ENCODE measurements around the gene KLHL12. TPM values are rescaled to one million over a fixed set of nuclear protein-coding genes. Genes with fewer than 3 reads are reported as not detected.

KLHL12 gene
- polyA plus RNA-seq, 1 experiment = 22.7 TPM

Small RNA genes lying within 50 kb of the gene (small RNA-seq; reads per million reads assigned to genes)
- not detected for gene RF00019 (ENCODE audit: insufficient read length, low read depth, low replicate concordance)

Other genes with a start within 250 kb of the KLHL12 start
- 0.01 TPM in 1 of 2 replicates, not detected in the other for gene SYT2, start 216.8 kb downstream of the KLHL12 start, polyA plus RNA-seq (2011; rRNA removed)
- 39.6 and 55.2 TPM in 2 replicates for gene KDM5B, start 118.8 kb downstream of the KLHL12 start, polyA plus RNA-seq (2011; rRNA removed)
- 3.2 and 3.3 TPM in 2 replicates for gene PCAT6, start 116.3 kb downstream of the KLHL12 start, polyA plus RNA-seq (2011; rRNA removed)
- gene RABIF, start 38.1 kb downstream of the KLHL12 start, polyA plus RNA-seq (2011; rRNA removed) = 9.7 and 14.4 TPM in 2 replicates
- 190 and 199 TPM in 2 replicates for gene ADIPOR1, start 31.1 kb upstream of the KLHL12 start, polyA plus RNA-seq (2011; rRNA removed)
- 62.0 and 72.0 TPM in 2 replicates for gene CYB5R1, start 40.0 kb upstream of the KLHL12 start, polyA plus RNA-seq (2011; rRNA removed)
- 103 and 111 TPM in 2 replicates for gene TMEM183A, start 80.1 kb upstream of the KLHL12 start, polyA plus RNA-seq (2011; rRNA removed)
- 2.0 and 3.8 TPM in 2 replicates for gene PPFIA4, start 99.3 kb upstream of the KLHL12 start, polyA plus RNA-seq (2011; rRNA removed)
- not detected in 2 replicates for gene MYOG, start 158.8 kb upstream of the KLHL12 start, polyA plus RNA-seq (2011; rRNA removed)
- 2.1 and 2.4 TPM in 2 replicates for gene ADORA1, start 200.5 kb upstream of the KLHL12 start, polyA plus RNA-seq (2011; rRNA removed)
- not detected in 2 replicates for gene MYBPH, start 248.6 kb upstream of the KLHL12 start, polyA plus RNA-seq (2011; rRNA removed)